Ovary (tissue), 9 donors: ENCODE measurements around the gene GJA10. TPM values are rescaled to one million over a fixed set of nuclear protein-coding genes. Genes with fewer than 3 reads are reported as not detected.

Source experiments
- DNase-seq, 5 donors: peaks; one replicate each; pipeline ENCODE4 v3.0.0-alpha.2; 2019 to 2020
- H3K27ac ChIP-seq, 2 donors: fragments of 200-600 bp; one replicate each; pipeline versions ENCODE4 v1.5.1 to v1.8.0; 2019 to 2022
- H3K27me3 ChIP-seq: fragments of 200-600 bp; one replicate; pipeline ENCODE4 v1.8.0; 2022
- H3K36me3 ChIP-seq: fragments of 200-600 bp; sonication (generic); one replicate; pipeline ENCODE4 v1.5.1; 2019
- H3K4me1 ChIP-seq: one replicate; pipeline ENCODE4 v1.8.1; 2013; ENCODE audit warnings: mild to moderate bottlenecking, moderate library complexity; ENCODE audit not compliant: insufficient read depth
- H3K4me3 ChIP-seq: fragments of 200-600 bp; sonication (generic); one replicate; pipeline ENCODE4 v1.5.1; 2017
- H3K9me3 ChIP-seq, 2 donors: fragments of 200-600 bp in 1 of 2; sonication (generic) in 1 of 2; one replicate each; pipeline versions ENCODE4 v1.5.1 to v1.8.1; 2013 to 2019; ENCODE audit warnings: mild to moderate bottlenecking in 1 of 2, moderate library complexity in 1 of 2
- EP300 ChIP-seq: sonication (generic); formaldehyde crosslinking; IDR thresholded peaks from one replicate; pipeline ENCODE4 v1.6.1; 2017; ENCODE audit warnings: antibody characterized with exemption
- POLR2A ChIP-seq: fragments of 450-650 bp; IDR thresholded peaks from one replicate; pipeline ENCODE4 v1.6.1; 2017; ENCODE audit warnings: antibody characterized with exemption, mild to moderate bottlenecking, moderate library complexity
- WGBS, 3 donors: extraction: QIAGEN DNeasy Blood & Tissue Kit in 1 of 3; methylation state at CpG; one replicate each; pipeline versions ENCODE4 v1.1.5 to v1.1.7; 2013 to 2017; 5-methylcytosine and 5-hydroxymethylcytosine counted together
- intact Hi-C, 4 donors: fragments of 100-400 bp; cut with DNase I; formaldehyde crosslinking; loops; one replicate each; pipeline versions ENCODE4 v1.11.0 to v1.15.1; 2022 to 2023
- polyA plus RNA-seq, 2 donors: library from polyadenylated mRNA; stranded (reverse); fragments of 200-250 nt in 1 of 2; fragments of 350-450 nt in 1 of 2; fragmentation: Illumina TruSeq in 1 of 2; extraction: RNeasy Lipid Tissue Mini Kit (QIAGEN cat#74804) in 1 of 2; gene quantifications; one replicate each; pipeline ENCODE4 v1.2.3, GENCODE V29; 2013 to 2014
- total RNA-seq, 7 donors: library from RNA; depleted of rRNA in 2 of 7; stranded (reverse); fragments of >200 nt in 2 of 7; fragmentation: NEBNext Ultra II Directional in 3 of 7; extraction: Animal tissue kit (Norgen Biotek cat#: 25700) in 3 of 7; gene quantifications; one replicate each; pipeline versions ENCODE4 v1.1.0 to v1.2.4, GENCODE V29; 2016 to 2023
- TF ChIP-seq, protein P1 (sequence below), 3 donors: fragments of 450-650 bp in 2 of 3; fragments of 200-600 bp in 1 of 3; IDR thresholded peaks; one replicate each; pipeline versions ENCODE4 v1.5.1 to v1.8.0; 2016 to 2022; ENCODE audit warnings: antibody characterized with exemption in 3 of 3, mild to moderate bottlenecking in 1 of 3
- donor health status: DM: no; HTN: no; CAD: no; lungs with moderate emphysema.
- donor health status: DM: no; HTN: no; CAD: no.
- donor health status: Bipolar disorder and iron deficiency.
- donor health status: DM: yes; HTN: yes; CAD: no.
- donor health status: DM: no; HTN: no; CAD: no.
- donor health status: DM: yes; HTN: yes; CAD: no.

Gene GJA10
- total and polyA plus RNA-seq, 9 donors = not detected

DNA sequence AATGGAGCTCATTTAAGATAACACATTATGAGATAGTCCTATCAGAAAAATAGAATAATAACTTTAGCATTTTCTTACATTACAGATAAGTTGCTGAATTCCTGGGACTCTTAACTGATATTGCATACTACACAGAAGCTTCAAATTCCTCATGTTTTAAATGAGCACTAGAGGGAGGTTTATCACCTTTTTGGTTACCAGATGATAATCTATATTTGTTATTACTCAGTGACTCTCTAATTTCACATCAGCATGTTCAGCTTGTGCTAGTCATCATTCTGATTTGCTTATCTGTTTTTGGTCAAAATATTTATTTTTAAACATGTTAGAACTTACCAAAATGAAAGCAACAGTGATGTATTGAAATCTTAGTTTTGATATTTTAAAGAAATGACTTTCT, 20.5 kb upstream of the GJA10 start:
- Histone ChIP-seq H3K27me3 (no peaks in the 10 kb centered on the region), H3K4me1 (no peaks in the 10 kb centered on the region), H3K36me3 (no peaks in the 10 kb centered on the region), H3K9me3 (no peaks in the 10 kb centered on the region), H3K4me3 (no peak overlapping the region), H3K27ac (no peak overlapping the region)
- DNase-seq = no peak
- intact Hi-C loops = no loop called here
- TF ChIP-seq EP300 (no peak), POLR2A (no peak)
- TF ChIP-seq, protein P1, sequence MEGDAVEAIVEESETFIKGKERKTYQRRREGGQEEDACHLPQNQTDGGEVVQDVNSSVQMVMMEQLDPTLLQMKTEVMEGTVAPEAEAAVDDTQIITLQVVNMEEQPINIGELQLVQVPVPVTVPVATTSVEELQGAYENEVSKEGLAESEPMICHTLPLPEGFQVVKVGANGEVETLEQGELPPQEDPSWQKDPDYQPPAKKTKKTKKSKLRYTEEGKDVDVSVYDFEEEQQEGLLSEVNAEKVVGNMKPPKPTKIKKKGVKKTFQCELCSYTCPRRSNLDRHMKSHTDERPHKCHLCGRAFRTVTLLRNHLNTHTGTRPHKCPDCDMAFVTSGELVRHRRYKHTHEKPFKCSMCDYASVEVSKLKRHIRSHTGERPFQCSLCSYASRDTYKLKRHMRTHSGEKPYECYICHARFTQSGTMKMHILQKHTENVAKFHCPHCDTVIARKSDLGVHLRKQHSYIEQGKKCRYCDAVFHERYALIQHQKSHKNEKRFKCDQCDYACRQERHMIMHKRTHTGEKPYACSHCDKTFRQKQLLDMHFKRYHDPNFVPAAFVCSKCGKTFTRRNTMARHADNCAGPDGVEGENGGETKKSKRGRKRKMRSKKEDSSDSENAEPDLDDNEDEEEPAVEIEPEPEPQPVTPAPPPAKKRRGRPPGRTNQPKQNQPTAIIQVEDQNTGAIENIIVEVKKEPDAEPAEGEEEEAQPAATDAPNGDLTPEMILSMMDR (IDR thresholded peaks at IDR 0.05) = no peak

DNA sequence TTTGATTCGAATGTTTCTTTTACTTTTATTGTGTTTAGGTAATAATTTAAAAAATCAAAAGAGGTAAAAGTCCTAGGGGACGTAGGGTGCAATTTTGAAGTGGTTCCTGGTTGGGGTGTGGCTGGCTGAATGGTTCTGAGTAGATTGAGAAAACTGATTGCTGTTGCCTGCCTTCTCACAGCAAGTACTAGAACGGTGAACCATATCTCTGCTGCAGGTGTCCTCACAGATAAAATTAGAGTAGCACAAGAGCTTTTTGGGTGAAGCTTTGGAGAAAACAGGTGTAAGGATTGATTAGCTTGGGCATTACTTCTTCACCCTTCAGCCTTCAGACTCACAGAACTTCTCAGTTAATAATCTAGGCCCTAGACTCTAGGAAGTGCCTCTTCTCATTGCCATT, 19.8 kb upstream of the GJA10 start:
- Histone ChIP-seq H3K4me1 (no peaks in the 10 kb centered on the region), H3K27ac (no peak overlapping the region), H3K36me3 (no peaks in the 10 kb centered on the region), H3K4me3 (no peak overlapping the region), H3K9me3 (no peaks in the 10 kb centered on the region), H3K27me3 (no peaks in the 10 kb centered on the region)
- no peak for DNase-seq
- 86 to 90% (median 90%) methylated on average over 3 of the region's 3 CpGs for WGBS, 3 donors
- intact Hi-C loops = no loop called here
- TF ChIP-seq, protein P1 (IDR thresholded peaks at IDR 0.05) = no peak
- TF ChIP-seq EP300 (no peak), POLR2A (no peak)

GRCh38 chr6:89886378-89887120, 7.7 kb upstream of the GJA10 start:
- Histone ChIP-seq H3K27ac (no peak overlapping the region), H3K4me3 (no peak overlapping the region), H3K9me3 (no peaks in the 10 kb centered on the region), H3K27me3 (no peaks in the 10 kb centered on the region), H3K36me3 (no peaks in the 10 kb centered on the region), H3K4me1 (peaks cover 3% of the 10 kb centered on the region)
- 87 to 90% (median 90%) methylated on average over 44 of the region's 44 CpGs for WGBS, 3 donors
- TF ChIP-seq, protein P1 (IDR thresholded peaks at IDR 0.05) = no peak
- TF ChIP-seq POLR2A = no peak
- no peak for TF ChIP-seq EP300
- intact Hi-C loops = no loop called here
- no peak for DNase-seq

DNA sequence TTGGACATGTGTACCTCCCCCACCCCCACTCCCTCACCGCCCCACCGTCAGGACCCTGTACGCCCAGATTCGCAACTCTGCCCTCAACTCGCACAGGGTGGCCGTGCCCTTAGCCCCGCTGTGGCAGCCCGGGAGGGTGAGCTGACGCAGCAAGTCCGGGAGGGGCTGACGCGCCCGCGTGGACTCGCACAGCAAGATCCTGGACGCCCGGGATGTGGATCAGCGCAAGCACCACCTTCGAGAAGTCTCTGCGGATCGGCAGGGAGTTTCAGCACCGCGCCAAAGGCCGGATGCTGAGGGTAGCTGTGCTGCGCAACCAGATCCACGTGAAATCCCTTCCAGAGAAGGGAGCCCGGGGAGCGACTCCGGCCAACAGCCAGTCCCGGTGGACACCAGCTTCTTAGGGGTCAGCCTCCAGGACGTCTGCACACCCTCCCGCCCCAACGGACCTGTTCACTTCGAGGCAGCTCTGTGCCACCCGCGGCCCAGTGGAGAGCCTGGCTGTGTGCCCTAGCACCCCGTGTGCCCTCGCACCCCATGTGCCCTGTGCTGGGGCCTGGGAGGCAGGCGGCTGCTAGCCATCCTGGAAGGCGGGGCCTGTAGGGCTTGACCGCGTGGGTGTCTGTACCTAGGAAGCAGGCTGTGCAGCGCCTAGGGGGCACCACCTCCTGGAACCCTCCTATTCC, 6.7 kb upstream of the GJA10 start:
- Histone ChIP-seq H3K9me3 (no peaks in the 10 kb centered on the region), H3K27ac (no peak overlapping the region), H3K4me3 (no peak overlapping the region), H3K36me3 (no peaks in the 10 kb centered on the region), H3K27me3 (no peaks in the 10 kb centered on the region), H3K4me1 (peaks cover 3% of the 10 kb centered on the region)
- intact Hi-C loops = no loop called here
- 18 to 37% (median 27%) methylated on average over 23 to 43 of the region's 43 CpGs for WGBS, 3 donors
- no peak for DNase-seq
- no peak for TF ChIP-seq POLR2A
- TF ChIP-seq EP300 = no peak
- TF ChIP-seq, protein P1 (IDR thresholded peaks at IDR 0.05) = no peak
